Hepatocyte (in vitro differentiated cells): ENCODE data around the gene OTX1.

Source experiments
- CTCF ChIP-seq: fragments of 200-600 bp; sonication (generic); IDR thresholded peaks from 2 replicates; pipeline ENCODE4 v1.5.1; 2016; ENCODE audit warnings: antibody characterized with exemption, mild to moderate bottlenecking; ENCODE audit not compliant: poor library complexity
- EZH2 ChIP-seq: fragments of 200-600 bp; sonication (generic); IDR thresholded peaks from 2 replicates; pipeline ENCODE4 v1.6.1; 2016; ENCODE audit warnings: antibody characterized with exemption, mild to moderate bottlenecking, borderline replicate concordance
- EZH2phosphoT487 ChIP-seq: fragments of 200-600 bp; sonication (generic); IDR thresholded peaks from one replicate; pipeline ENCODE4 v1.6.1; 2018; ENCODE audit warnings: antibody characterized with exemption, mild to moderate bottlenecking, low read depth, moderate library complexity; ENCODE audit not compliant: unreplicated experiment, severe bottlenecking

GRCh38 chr2:63048367-63049171 is 2.1 kb upstream of the OTX1 start:
- TF ChIP-seq CTCF (no peak), EZH2 (peak; percentile 75), EZH2phosphoT487 (peak; percentile 83)
